ENCODE results near the gene PDE3B.
"Not testable (repeated sequence)": the region's sequence is repeated elsewhere in the genome, so short reads cannot be mapped to it uniquely, and the experiment has no call there.

The PDE3B gene

GRCh38 chr11:14645985-14646900, 2.6 kb downstream of the PDE3B start:
- H3K4me3 Mint-ChIP-seq = peak overlapping the region; percentile 57
- ATAC-seq (ENCODE audit: low read depth) = no peak
- H3K27ac Mint-ChIP-seq = no peak overlapping the region
- H3K36me3 Mint-ChIP-seq = peaks cover 3% of the 10 kb centered on the region
- peaks cover 13% of the 10 kb centered on the region for H3K4me1 Mint-ChIP-seq
- no peak for DNase-seq (ENCODE audit: low spot score in 2 of 2)
- H3K27me3 Mint-ChIP-seq = peaks cover 17% of the 10 kb centered on the region
- H3K9me3 Mint-ChIP-seq = no peaks in the 10 kb centered on the region

GRCh38 chr11:14650064-14650463, 6.5 kb downstream of the PDE3B start:
- ATAC-seq (ENCODE audit: low read depth) = no peak
- peaks cover 22% of the 10 kb centered on the region for H3K27me3 Mint-ChIP-seq
- no peak overlapping the region for H3K4me3 Mint-ChIP-seq
- no peak overlapping the region for H3K27ac Mint-ChIP-seq
- no peaks in the 10 kb centered on the region for H3K9me3 Mint-ChIP-seq
- no peak for DNase-seq (ENCODE audit: low spot score in 2 of 2)
- H3K36me3 Mint-ChIP-seq = peaks cover 3% of the 10 kb centered on the region
- peaks cover 8% of the 10 kb centered on the region for H3K4me1 Mint-ChIP-seq

DNA sequence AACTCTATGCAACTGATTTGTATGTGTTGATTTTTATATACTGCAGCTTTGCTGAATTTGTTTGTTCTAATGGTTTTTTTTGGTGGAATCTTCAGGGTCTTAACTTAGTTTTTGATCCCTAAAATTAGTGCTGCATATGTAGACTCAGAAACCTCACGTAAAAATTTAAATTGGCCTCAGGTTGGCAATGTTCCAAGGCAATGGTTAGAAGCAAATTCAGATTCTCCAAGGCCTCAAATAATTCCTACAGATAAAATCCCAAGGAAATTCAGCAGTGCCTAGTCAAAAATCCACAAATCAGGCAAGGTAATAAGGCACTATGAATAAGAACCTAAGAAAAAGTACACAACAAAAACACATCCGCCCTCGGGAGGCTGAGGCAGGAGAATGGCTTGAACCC, 9.5 kb downstream of the PDE3B start:
- Mint-ChIP-seq H3K4me1 (no peaks in the 10 kb centered on the region), H3K27me3 (peaks cover 17% of the 10 kb centered on the region), H3K4me3 (no peak overlapping the region), H3K9me3 (no peaks in the 10 kb centered on the region), H3K27ac (no peak overlapping the region), H3K36me3 (peaks cover 3% of the 10 kb centered on the region)
- DNase-seq (ENCODE audit: low spot score in 2 of 2) (no peak), ATAC-seq (ENCODE audit: low read depth) (no peak)

GRCh38 chr11:14655435-14655834, 11.8 kb downstream of the PDE3B start:
- no peak overlapping the region for H3K27ac Mint-ChIP-seq
- no peaks in the 10 kb centered on the region for H3K4me1 Mint-ChIP-seq
- H3K36me3 Mint-ChIP-seq = peaks cover 3% of the 10 kb centered on the region
- H3K27me3 Mint-ChIP-seq = peaks cover 11% of the 10 kb centered on the region
- no peaks in the 10 kb centered on the region for H3K9me3 Mint-ChIP-seq
- no peak overlapping the region for H3K4me3 Mint-ChIP-seq
- no peak for DNase-seq (ENCODE audit: low spot score in 2 of 2)
- no peak for ATAC-seq (ENCODE audit: low read depth)

- Mint-ChIP-seq H3K4me1 (no peaks in the 10 kb centered on the region), H3K9me3 (no peaks in the 10 kb centered on the region), H3K27me3 (peaks cover 10% of the 10 kb centered on the region), H3K4me3 (no peak overlapping the region), H3K27ac (no peak overlapping the region), H3K36me3 (peaks cover 4% of the 10 kb centered on the region)
- DNase-seq (ENCODE audit: low spot score in 2 of 2) = no peak
- no peak for ATAC-seq (ENCODE audit: low read depth)
These were observed 13.2 kb downstream of the PDE3B start for GRCh38 chr11:14656536-14657457.

GRCh38 chr11:14657841-14658240, 14.2 kb downstream of the PDE3B start:
- Mint-ChIP-seq H3K4me1 (no peaks in the 10 kb centered on the region), H3K27me3 (peaks cover 9% of the 10 kb centered on the region), H3K27ac (no peak overlapping the region), H3K36me3 (peaks cover 6% of the 10 kb centered on the region), H3K4me3 (no peak overlapping the region), H3K9me3 (peaks cover 2% of the 10 kb centered on the region)
- ATAC-seq (ENCODE audit: low read depth) (no peak), DNase-seq (ENCODE audit: low spot score in 2 of 2) (no peak)

- not testable (repeated sequence) for H3K9me3 Mint-ChIP-seq; H3K27me3 Mint-ChIP-seq; H3K4me3 Mint-ChIP-seq; DNase-seq (ENCODE audit: low spot score in 2 of 2); H3K36me3 Mint-ChIP-seq; ATAC-seq (ENCODE audit: low read depth); H3K27ac Mint-ChIP-seq; H3K4me1 Mint-ChIP-seq
These were observed 21.3 kb downstream of the PDE3B start for GRCh38 chr11:14664926-14665325.

- H3K27ac Mint-ChIP-seq; ATAC-seq (ENCODE audit: low read depth); H3K4me1 Mint-ChIP-seq; H3K27me3 Mint-ChIP-seq; DNase-seq (ENCODE audit: low spot score in 2 of 2); H3K4me3 Mint-ChIP-seq; H3K36me3 Mint-ChIP-seq; H3K9me3 Mint-ChIP-seq: not testable (repeated sequence)
These were observed 23.7 kb downstream of the PDE3B start for GRCh38 chr11:14667329-14667728.

DNA sequence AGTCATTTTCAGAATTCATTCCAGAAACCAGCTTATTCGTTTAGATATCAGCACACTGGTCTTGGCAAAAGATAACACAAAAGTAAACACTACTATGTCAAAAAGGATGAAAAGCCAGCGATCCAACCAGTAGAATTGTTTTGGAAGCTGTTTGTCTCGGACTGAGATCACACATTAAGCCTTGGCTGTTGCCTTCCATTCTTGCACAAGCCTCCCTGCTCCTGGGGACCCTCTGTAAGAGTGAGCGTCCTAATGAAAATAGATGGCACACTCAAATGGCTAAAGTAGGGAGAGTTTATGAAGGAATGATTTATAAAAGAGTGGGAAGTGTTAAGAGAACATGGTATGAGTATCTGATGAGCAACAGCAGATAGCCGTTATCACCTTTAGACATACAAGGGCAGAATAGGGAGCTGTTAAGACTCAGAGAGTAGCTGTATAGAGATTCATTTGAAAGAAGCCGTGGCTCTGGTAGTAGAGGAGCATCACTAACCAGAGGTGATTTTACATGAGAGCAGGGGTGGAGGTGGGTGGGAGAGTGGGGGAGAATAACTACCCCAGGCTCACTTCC, 25.2 kb downstream of the PDE3B start:
- H3K4me1 Mint-ChIP-seq = no peaks in the 10 kb centered on the region
- DNase-seq (ENCODE audit: low spot score in 2 of 2) = no peak
- H3K9me3 Mint-ChIP-seq = no peaks in the 10 kb centered on the region
- no peaks in the 10 kb centered on the region for H3K27me3 Mint-ChIP-seq
- ATAC-seq (ENCODE audit: low read depth) = no peak
- H3K36me3 Mint-ChIP-seq = no peaks in the 10 kb centered on the region
- no peak overlapping the region for H3K27ac Mint-ChIP-seq
- H3K4me3 Mint-ChIP-seq = no peak overlapping the region

GRCh38 chr11:14669499-14669898, 25.9 kb downstream of the PDE3B start:
- H3K27ac Mint-ChIP-seq = no peak overlapping the region
- no peaks in the 10 kb centered on the region for H3K36me3 Mint-ChIP-seq
- peaks cover 6% of the 10 kb centered on the region for H3K4me1 Mint-ChIP-seq

DNA sequence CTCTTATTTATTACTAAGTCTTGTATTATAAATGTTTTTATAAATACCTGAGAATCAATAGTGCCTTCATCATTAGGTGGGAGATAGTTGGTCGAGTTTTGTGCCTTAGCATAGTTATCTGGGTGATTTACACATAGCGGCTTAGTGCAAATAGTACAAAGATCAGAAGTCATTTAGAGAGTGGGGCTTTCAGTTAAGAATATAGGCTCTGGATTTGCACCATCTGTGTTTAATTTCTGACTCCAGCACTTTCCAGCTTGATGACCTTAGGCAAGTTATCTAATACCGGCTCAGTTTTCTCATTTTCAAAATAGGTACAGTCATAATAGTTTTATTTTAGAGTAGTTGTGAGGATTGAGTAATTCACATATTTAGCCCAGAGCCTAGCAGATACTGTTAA, 26.4 kb downstream of the PDE3B start:
- no peaks in the 10 kb centered on the region for H3K27me3 Mint-ChIP-seq
- no peak overlapping the region for H3K4me3 Mint-ChIP-seq
- H3K27ac Mint-ChIP-seq = no peak overlapping the region
- no peak for DNase-seq (ENCODE audit: low spot score in 2 of 2)
- no peak for ATAC-seq (ENCODE audit: low read depth)
- no peaks in the 10 kb centered on the region for H3K36me3 Mint-ChIP-seq
- no peaks in the 10 kb centered on the region for H3K9me3 Mint-ChIP-seq
- H3K4me1 Mint-ChIP-seq = peaks cover 7% of the 10 kb centered on the region

More at GRCh38 chr11:14669499-14669898, 25.9 kb downstream of the PDE3B start:
- Mint-ChIP-seq H3K9me3 (no peaks in the 10 kb centered on the region), H3K4me3 (no peak overlapping the region), H3K27me3 (no peaks in the 10 kb centered on the region)
- no peak for ATAC-seq (ENCODE audit: low read depth)
- no peak for DNase-seq (ENCODE audit: low spot score in 2 of 2)

DNA sequence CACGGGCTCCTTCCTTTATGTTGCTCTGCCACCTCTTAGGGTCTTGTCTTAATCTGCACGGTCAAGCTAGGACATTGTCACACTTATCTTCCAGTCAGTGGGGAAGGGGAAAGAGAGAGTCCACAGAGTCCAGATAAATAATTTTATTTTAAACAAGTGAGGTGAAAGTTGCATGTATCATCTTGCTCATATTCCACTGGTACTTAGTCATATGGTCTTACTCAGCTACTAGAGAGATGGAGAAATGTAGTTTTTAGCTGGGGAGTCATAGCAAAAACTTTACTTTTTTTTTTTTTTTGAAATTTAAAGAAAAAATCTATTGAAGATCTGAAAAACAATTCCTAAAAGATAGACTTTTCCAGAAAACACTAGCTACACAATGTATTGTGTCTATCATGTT, 29.0 kb downstream of the PDE3B start:
- Mint-ChIP-seq H3K27ac (no peak overlapping the region), H3K4me1 (peaks cover 7% of the 10 kb centered on the region), H3K9me3 (no peaks in the 10 kb centered on the region), H3K27me3 (no peaks in the 10 kb centered on the region), H3K4me3 (no peak overlapping the region), H3K36me3 (no peaks in the 10 kb centered on the region)
- no peak for DNase-seq (ENCODE audit: low spot score in 2 of 2)
- ATAC-seq (ENCODE audit: low read depth) = no peak

DNA sequence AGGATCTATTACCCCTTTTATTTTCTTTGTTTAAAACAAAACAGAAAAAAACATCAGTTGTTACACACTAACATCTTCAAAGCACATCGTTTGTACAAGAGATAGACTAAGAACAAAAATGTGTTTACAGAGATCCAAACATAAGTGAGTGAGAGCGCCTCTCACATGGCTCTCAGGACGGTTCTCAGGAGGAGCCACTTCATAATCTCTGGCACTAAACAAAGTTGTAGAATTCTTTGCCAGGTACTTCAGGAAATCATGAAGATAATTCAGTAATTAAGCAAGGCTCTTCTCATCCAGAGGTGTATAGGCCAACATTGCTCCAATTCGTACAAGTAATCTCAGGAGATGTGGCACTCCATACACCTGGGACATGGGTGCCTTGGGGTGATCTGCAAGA, 29.8 kb downstream of the PDE3B start:
- Mint-ChIP-seq H3K27me3 (no peaks in the 10 kb centered on the region), H3K9me3 (no peaks in the 10 kb centered on the region), H3K4me1 (peaks cover 7% of the 10 kb centered on the region), H3K27ac (peak overlapping the region; percentile 2), H3K36me3 (no peaks in the 10 kb centered on the region), H3K4me3 (no peak overlapping the region)
- DNase-seq (ENCODE audit: low spot score in 2 of 2) (no peak), ATAC-seq (ENCODE audit: low read depth) (no peak)

- no peak overlapping the region for H3K4me3 Mint-ChIP-seq
- ATAC-seq (ENCODE audit: low read depth) (peak; percentile 52), DNase-seq (ENCODE audit: low spot score in 2 of 2) (no peak)
- H3K27me3 Mint-ChIP-seq = no peaks in the 10 kb centered on the region
- peak overlapping the region; percentile 69 for H3K27ac Mint-ChIP-seq
- H3K9me3 Mint-ChIP-seq = no peaks in the 10 kb centered on the region
- peaks cover 7% of the 10 kb centered on the region for H3K4me1 Mint-ChIP-seq
- no peaks in the 10 kb centered on the region for H3K36me3 Mint-ChIP-seq
These were observed 30.3 kb downstream of the PDE3B start for GRCh38 chr11:14673824-14674405.

Measured in memory B cell (primary cell).